Measurements from ENCODE around the gene STX7.
A peak's percentile ranks its signal among the peaks of the same experiment; 100 is the strongest.

The STX7 gene

DNA sequence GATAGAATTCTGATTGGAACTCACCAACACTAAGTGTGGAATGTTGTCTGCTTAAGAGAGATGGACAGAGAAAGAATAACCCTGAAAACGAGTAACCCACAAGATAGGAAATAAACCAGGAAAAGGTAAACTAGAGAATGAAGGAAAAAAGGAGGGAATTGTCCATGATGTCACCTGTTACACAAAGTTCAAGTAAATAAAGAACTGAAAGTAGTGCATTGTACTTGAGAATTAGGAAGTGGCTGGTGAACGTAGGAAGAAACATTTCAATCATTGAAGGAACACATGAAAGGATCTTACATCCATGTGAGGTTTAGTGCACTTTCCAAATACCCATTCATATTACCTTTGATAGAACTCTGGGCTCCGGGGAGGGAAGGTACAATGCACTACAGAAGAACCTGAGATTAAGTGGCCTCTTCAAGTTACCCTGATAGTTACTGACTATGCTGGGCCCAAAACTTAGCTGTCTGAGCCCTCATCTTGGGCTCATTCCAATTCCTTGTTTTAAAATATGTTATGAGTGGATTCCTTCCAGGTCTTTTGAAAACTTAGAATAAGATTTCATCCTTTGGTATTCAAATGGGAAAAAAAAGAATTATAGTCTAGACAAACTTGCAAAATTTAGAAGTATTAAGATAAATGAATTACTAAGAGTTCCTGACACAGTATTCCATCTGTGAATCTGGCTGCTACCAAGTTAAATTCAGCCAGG lies 1.1 kb upstream of the STX7 start:
- H3K9me3 ChIP-seq (ENCODE audit: control insufficient read depth, insufficient read depth, low read depth, low read length) = no peaks in the 10 kb centered on the region
- H3K4me3 ChIP-seq (ENCODE audit: low read depth, low read length) = no peak overlapping the region
- peaks cover 5% of the 10 kb centered on the region for H3K4me1 ChIP-seq (ENCODE audit: control insufficient read depth, insufficient read depth, low read length)
- ChIA-PET POLR2A (interaction anchor here (1.7 kb wide), 1 partner anchor 564 kb away, joined by 8 read pairs; no protein-coding TSS in a partner anchor), CTCF (interaction anchor here (0.5 to 1.6 kb wide), 5 partner anchors 16 to 565 kb away, joined by 3 to 14 read pairs (median 5); no protein-coding TSS in a partner anchor)
- no peak for TF ChIP-seq ZNF324 (tag by site-specific recombination; IDR thresholded peaks at IDR 0.05)
- TF ChIP-seq, protein P1, sequence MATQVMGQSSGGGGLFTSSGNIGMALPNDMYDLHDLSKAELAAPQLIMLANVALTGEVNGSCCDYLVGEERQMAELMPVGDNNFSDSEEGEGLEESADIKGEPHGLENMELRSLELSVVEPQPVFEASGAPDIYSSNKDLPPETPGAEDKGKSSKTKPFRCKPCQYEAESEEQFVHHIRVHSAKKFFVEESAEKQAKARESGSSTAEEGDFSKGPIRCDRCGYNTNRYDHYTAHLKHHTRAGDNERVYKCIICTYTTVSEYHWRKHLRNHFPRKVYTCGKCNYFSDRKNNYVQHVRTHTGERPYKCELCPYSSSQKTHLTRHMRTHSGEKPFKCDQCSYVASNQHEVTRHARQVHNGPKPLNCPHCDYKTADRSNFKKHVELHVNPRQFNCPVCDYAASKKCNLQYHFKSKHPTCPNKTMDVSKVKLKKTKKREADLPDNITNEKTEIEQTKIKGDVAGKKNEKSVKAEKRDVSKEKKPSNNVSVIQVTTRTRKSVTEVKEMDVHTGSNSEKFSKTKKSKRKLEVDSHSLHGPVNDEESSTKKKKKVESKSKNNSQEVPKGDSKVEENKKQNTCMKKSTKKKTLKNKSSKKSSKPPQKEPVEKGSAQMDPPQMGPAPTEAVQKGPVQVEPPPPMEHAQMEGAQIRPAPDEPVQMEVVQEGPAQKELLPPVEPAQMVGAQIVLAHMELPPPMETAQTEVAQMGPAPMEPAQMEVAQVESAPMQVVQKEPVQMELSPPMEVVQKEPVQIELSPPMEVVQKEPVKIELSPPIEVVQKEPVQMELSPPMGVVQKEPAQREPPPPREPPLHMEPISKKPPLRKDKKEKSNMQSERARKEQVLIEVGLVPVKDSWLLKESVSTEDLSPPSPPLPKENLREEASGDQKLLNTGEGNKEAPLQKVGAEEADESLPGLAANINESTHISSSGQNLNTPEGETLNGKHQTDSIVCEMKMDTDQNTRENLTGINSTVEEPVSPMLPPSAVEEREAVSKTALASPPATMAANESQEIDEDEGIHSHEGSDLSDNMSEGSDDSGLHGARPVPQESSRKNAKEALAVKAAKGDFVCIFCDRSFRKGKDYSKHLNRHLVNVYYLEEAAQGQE (tag by site-specific recombination; IDR thresholded peaks at IDR 0.05) = no peak
- TF ChIP-seq ZNF48 (tag by site-specific recombination; IDR thresholded peaks at IDR 0.05) = no peak
- TF ChIP-seq, protein P2, sequence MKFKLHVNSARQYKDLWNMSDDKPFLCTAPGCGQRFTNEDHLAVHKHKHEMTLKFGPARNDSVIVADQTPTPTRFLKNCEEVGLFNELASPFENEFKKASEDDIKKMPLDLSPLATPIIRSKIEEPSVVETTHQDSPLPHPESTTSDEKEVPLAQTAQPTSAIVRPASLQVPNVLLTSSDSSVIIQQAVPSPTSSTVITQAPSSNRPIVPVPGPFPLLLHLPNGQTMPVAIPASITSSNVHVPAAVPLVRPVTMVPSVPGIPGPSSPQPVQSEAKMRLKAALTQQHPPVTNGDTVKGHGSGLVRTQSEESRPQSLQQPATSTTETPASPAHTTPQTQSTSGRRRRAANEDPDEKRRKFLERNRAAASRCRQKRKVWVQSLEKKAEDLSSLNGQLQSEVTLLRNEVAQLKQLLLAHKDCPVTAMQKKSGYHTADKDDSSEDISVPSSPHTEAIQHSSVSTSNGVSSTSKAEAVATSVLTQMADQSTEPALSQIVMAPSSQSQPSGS (tag by site-specific recombination; IDR thresholded peaks at IDR 0.05; ENCODE audit: low read depth) = peak; percentile 77
- no peak for TF ChIP-seq ZNF555 (tag by site-specific recombination; conservative IDR thresholded peaks at IDR 0.05)
- no peak for TF ChIP-seq ZNF677 (tag by site-specific recombination; IDR thresholded peaks at IDR 0.05)
- TF ChIP-seq SCRT1 (tag by site-specific recombination; IDR thresholded peaks at IDR 0.05; ENCODE audit: borderline replicate concordance) = peak; percentile 48; the same call in 1 of the 2 replicates
- 0 out of 2 replicates have a peak, but pooled peaks have one; percentile 14 for TF ChIP-seq ZNF629 (tag by site-specific recombination; IDR thresholded peaks at IDR 0.05)
- TF ChIP-seq SCRT2 (tag by site-specific recombination; IDR thresholded peaks at IDR 0.05) = peak; percentile 87
- H3K27ac ChIP-seq (ENCODE audit: extremely low read depth, low read depth, low read length) = no peak overlapping the region
- no peaks in the 10 kb centered on the region for H3K36me3 ChIP-seq (ENCODE audit: control insufficient read depth in 2 of 2, insufficient read depth in 1 of 2, low read length in 2 of 2)

DNA sequence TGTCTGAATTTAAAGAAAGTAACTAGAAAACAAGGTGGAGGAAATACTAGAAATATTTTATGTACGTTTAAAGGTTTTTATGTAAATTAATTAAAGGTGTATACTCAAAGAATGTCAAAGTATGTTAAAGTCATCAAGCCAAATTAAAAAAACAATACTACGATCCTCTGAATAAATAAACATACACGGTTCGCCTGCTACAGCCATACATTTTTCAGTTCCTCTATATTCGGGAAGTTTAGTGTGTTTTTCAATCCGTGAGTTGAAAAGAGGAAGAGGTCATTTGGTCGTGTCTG lies 626 bp downstream of the STX7 start:
- Histone ChIP-seq H3K36me3 (ENCODE audit: control insufficient read depth in 2 of 2, insufficient read depth in 1 of 2, low read length in 2 of 2) (peaks cover 5 to 12% of the 10 kb centered on the region in 2 experiments; a peak in 2 of 3 replicates), H3K4me1 (ENCODE audit: control insufficient read depth, insufficient read depth, low read length) (peaks cover 5% of the 10 kb centered on the region), H3K9me3 (ENCODE audit: control insufficient read depth, insufficient read depth, low read depth, low read length) (no peaks in the 10 kb centered on the region), H3K4me3 (ENCODE audit: low read depth, low read length) (peak overlapping the region; percentile 85), H3K27ac (ENCODE audit: extremely low read depth, low read depth, low read length) (peak overlapping the region; percentile 6; the same call in 1 of the 2 replicates)
- ChIA-PET POLR2A (interaction anchor here (0.6 to 1.7 kb wide), 6 partner anchors 274 to 562 kb away, joined by 4 to 13 read pairs (median 10); partner anchors contain the start of genes CCN2, RPS12 and SLC18B1), CTCF (interaction anchor here (0.6 to 1.2 kb wide), 3 partner anchors 22 to 232 kb away, joined by 3 to 12 read pairs (median 4); no protein-coding TSS in a partner anchor)
- TF ChIP-seq, protein P3, sequence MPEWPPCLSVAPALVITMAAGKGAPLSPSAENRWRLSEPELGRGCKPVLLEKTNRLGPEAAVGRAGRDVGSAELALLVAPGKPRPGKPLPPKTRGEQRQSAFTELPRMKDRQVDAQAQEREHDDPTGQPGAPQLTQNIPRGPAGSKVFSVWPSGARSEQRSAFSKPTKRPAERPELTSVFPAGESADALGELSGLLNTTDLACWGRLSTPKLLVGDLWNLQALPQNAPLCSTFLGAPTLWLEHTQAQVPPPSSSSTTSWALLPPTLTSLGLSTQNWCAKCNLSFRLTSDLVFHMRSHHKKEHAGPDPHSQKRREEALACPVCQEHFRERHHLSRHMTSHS (tag by site-specific recombination; IDR thresholded peaks at IDR 0.05) = no peak
- TF ChIP-seq, protein P4, sequence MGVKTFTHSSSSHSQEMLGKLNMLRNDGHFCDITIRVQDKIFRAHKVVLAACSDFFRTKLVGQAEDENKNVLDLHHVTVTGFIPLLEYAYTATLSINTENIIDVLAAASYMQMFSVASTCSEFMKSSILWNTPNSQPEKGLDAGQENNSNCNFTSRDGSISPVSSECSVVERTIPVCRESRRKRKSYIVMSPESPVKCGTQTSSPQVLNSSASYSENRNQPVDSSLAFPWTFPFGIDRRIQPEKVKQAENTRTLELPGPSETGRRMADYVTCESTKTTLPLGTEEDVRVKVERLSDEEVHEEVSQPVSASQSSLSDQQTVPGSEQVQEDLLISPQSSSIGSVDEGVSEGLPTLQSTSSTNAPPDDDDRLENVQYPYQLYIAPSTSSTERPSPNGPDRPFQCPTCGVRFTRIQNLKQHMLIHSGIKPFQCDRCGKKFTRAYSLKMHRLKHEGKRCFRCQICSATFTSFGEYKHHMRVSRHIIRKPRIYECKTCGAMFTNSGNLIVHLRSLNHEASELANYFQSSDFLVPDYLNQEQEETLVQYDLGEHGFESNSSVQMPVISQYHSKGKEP (tag by site-specific recombination; IDR thresholded peaks at IDR 0.05) = no peak
- TF ChIP-seq ZNF350 (tag by site-specific recombination; IDR thresholded peaks at IDR 0.05) (no peak), ZNF292 (tag by site-specific recombination; IDR thresholded peaks at IDR 0.05; ENCODE audit: borderline replicate concordance, low read depth) (no peak), ZXDB (tag by site-specific recombination; IDR thresholded peaks at IDR 0.05) (no peak), ZNF140 (tag by site-specific recombination; IDR thresholded peaks at IDR 0.05) (no peak)
- TF ChIP-seq, protein P5, sequence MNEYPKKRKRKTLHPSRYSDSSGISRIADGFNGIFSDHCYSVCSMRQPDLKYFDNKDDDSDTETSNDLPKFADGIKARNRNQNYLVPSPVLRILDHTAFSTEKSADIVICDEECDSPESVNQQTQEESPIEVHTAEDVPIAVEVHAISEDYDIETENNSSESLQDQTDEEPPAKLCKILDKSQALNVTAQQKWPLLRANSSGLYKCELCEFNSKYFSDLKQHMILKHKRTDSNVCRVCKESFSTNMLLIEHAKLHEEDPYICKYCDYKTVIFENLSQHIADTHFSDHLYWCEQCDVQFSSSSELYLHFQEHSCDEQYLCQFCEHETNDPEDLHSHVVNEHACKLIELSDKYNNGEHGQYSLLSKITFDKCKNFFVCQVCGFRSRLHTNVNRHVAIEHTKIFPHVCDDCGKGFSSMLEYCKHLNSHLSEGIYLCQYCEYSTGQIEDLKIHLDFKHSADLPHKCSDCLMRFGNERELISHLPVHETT (tag by site-specific recombination; IDR thresholded peaks at IDR 0.05) = no peak
- TF ChIP-seq, protein P6, sequence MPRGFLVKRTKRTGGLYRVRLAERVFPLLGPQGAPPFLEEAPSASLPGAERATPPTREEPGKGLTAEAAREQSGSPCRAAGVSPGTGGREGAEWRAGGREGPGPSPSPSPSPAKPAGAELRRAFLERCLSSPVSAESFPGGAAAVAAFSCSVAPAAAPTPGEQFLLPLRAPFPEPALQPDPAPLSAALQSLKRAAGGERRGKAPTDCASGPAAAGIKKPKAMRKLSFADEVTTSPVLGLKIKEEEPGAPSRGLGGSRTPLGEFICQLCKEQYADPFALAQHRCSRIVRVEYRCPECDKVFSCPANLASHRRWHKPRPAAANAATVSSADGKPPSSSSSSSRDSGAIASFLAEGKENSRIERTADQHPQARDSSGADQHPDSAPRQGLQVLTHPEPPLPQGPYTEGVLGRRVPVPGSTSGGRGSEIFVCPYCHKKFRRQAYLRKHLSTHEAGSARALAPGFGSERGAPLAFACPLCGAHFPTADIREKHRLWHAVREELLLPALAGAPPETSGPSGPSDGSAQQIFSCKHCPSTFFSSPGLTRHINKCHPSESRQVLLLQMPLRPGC (tag by site-specific recombination; IDR thresholded peaks at IDR 0.05) = no peak
- TF ChIP-seq, protein P7, sequence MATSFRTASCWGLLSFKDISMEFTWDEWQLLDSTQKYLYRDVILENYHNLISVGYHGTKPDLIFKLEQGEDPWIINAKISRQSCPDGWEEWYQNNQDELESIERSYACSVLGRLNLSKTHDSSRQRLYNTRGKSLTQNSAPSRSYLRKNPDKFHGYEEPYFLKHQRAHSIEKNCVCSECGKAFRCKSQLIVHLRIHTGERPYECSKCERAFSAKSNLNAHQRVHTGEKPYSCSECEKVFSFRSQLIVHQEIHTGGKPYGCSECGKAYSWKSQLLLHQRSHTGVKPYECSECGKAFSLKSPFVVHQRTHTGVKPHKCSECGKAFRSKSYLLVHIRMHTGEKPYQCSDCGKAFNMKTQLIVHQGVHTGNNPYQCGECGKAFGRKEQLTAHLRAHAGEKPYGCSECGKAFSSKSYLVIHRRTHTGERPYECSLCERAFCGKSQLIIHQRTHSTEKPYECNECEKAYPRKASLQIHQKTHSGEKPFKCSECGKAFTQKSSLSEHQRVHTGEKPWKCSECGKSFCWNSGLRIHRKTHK (tag by site-specific recombination; IDR thresholded peaks at IDR 0.05) = no peak
- TF ChIP-seq, protein P8, sequence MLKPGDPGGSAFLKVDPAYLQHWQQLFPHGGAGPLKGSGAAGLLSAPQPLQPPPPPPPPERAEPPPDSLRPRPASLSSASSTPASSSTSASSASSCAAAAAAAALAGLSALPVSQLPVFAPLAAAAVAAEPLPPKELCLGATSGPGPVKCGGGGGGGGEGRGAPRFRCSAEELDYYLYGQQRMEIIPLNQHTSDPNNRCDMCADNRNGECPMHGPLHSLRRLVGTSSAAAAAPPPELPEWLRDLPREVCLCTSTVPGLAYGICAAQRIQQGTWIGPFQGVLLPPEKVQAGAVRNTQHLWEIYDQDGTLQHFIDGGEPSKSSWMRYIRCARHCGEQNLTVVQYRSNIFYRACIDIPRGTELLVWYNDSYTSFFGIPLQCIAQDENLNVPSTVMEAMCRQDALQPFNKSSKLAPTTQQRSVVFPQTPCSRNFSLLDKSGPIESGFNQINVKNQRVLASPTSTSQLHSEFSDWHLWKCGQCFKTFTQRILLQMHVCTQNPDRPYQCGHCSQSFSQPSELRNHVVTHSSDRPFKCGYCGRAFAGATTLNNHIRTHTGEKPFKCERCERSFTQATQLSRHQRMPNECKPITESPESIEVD (tag by site-specific recombination; IDR thresholded peaks at IDR 0.05) = no peak
